MM.1S (cell line): ENCODE data around the gene APEH.

Experiments
- CTCF ChIP-seq: fragments of 300-600 bp; sonication (generic); IDR thresholded peaks from 2 replicates; pipeline ENCODE4 v1.5.1; 2016; ENCODE audit warnings: antibody characterized with exemption, low read length, mixed read lengths
- EZH2 ChIP-seq: fragments of 300-600 bp; sonication (generic); optimal IDR thresholded peaks from 2 replicates; pipeline ENCODE3; 2017; ENCODE audit warnings: low read depth, mild to moderate bottlenecking, antibody characterized with exemption, low read length, mixed read lengths
- EZH2phosphoT487 ChIP-seq: fragments of 300-600 bp; sonication (generic); IDR thresholded peaks from 2 replicates; pipeline ENCODE4 v1.6.1; 2018; ENCODE audit warnings: antibody characterized with exemption, low read length

GRCh38 chr3:49638445-49638844, 35.7 kb upstream of the APEH start:
- TF ChIP-seq CTCF = no peak
- no peak for TF ChIP-seq EZH2
- TF ChIP-seq EZH2phosphoT487 = no peak
